Mesenchymal stem cell (in vitro differentiated cells and primary cell): ENCODE results near the gene LIMS2.
A peak's percentile ranks its signal among the peaks of the same experiment; 100 is the strongest.

ENCODE experiments used
- DNase-seq: peaks from one replicate; pipeline ENCODE4 v3.0.0-alpha.2; 2013
- H2AFZ ChIP-seq: one replicate; pipeline ENCODE4 v1.6.1; 2013; ENCODE audit warnings: low read depth, mild to moderate bottlenecking, control low read depth, inconsistent platforms, low read length, moderate library complexity
- H2AK5ac ChIP-seq: 2 replicates; pipeline ENCODE4 v1.6.1; 2013; ENCODE audit warnings: low read length, moderate library complexity, mild to moderate bottlenecking, inconsistent platforms; ENCODE audit not compliant: severe bottlenecking
- H2BK120ac ChIP-seq: one replicate; pipeline ENCODE4 v1.6.1; 2013; ENCODE audit warnings: low read depth, mild to moderate bottlenecking, inconsistent platforms, low read length, moderate library complexity
- H2BK12ac ChIP-seq, 2 experiments: one replicate each; pipeline ENCODE4 v1.6.1; 2013; ENCODE audit warnings: inconsistent platforms in 2 of 2, low read length in 2 of 2, mild to moderate bottlenecking in 2 of 2, moderate library complexity in 2 of 2, control low read depth in 1 of 2
- H2BK15ac ChIP-seq: one replicate; pipeline ENCODE4 v1.6.1; 2013; ENCODE audit warnings: mild to moderate bottlenecking, low read depth, inconsistent platforms; ENCODE audit not compliant: poor library complexity, severe bottlenecking
- H2BK5ac ChIP-seq: 2 replicates; pipeline ENCODE4 v1.6.1; 2013; ENCODE audit warnings: low read depth, mild to moderate bottlenecking, low read length, control low read depth, inconsistent platforms; ENCODE audit not compliant: poor library complexity, severe bottlenecking
- H3K14ac ChIP-seq, 2 experiments: one replicate each; pipeline ENCODE4 v1.6.1; 2013; ENCODE audit warnings: inconsistent platforms in 2 of 2, low read length in 2 of 2, control low read depth in 1 of 2, mild to moderate bottlenecking in 1 of 2, moderate library complexity in 1 of 2
- H3K18ac ChIP-seq, 2 experiments: one replicate each; pipeline ENCODE4 v1.6.1; 2013; ENCODE audit warnings: inconsistent platforms in 2 of 2, low read length in 2 of 2, control low read depth in 1 of 2, low read depth in 1 of 2, mild to moderate bottlenecking in 1 of 2
- H3K23ac ChIP-seq, 2 experiments: one replicate each; pipeline ENCODE4 v1.6.1; 2013; ENCODE audit warnings: inconsistent platforms in 2 of 2, low read length in 2 of 2, mild to moderate bottlenecking in 2 of 2, moderate library complexity in 2 of 2, control low read depth in 1 of 2
- H3K27ac ChIP-seq: 2 replicates; pipeline ENCODE4 v1.5.1; 2013; ENCODE audit warnings: mild to moderate bottlenecking, moderate library complexity, low read length, control low read depth, inconsistent platforms; ENCODE audit not compliant: poor library complexity, severe bottlenecking
- H3K27me3 ChIP-seq, 2 experiments: 2 replicates each; pipeline versions ENCODE4 v1.6.1 to v1.7.0; 2013; ENCODE audit warnings: low read length in 2 of 2, mild to moderate bottlenecking in 2 of 2, moderate library complexity in 2 of 2, control low read depth in 1 of 2, inconsistent platforms in 1 of 2; ENCODE audit not compliant: control insufficient read depth in 1 of 2, insufficient read depth in 1 of 2
- H3K36me3 ChIP-seq, 2 experiments: 2 replicates each; pipeline versions ENCODE4 v1.6.1 to v1.7.0; 2013; ENCODE audit warnings: low read length in 2 of 2, control low read depth in 1 of 2, inconsistent platforms in 1 of 2, low read depth in 1 of 2, mild to moderate bottlenecking in 1 of 2; ENCODE audit not compliant: insufficient read depth in 2 of 2, control insufficient read depth in 1 of 2
- H3K4ac ChIP-seq, 2 experiments: one replicate each; pipeline ENCODE4 v1.6.1; 2013; ENCODE audit warnings: inconsistent platforms in 2 of 2, low read length in 2 of 2, mild to moderate bottlenecking in 2 of 2, moderate library complexity in 2 of 2, control low read depth in 1 of 2, low read depth in 1 of 2
- H3K4me1 ChIP-seq: 2 replicates; pipeline ENCODE4 v1.6.1; 2013; ENCODE audit warnings: low read depth, low read length, control low read depth; ENCODE audit not compliant: control insufficient read depth, insufficient read depth
- H3K4me2 ChIP-seq: 2 replicates; pipeline ENCODE4 v1.6.1; 2013; ENCODE audit warnings: low read length, mild to moderate bottlenecking, inconsistent platforms; ENCODE audit not compliant: poor library complexity, severe bottlenecking
- H3K4me3 ChIP-seq, 2 experiments: 2 replicates each; pipeline versions ENCODE4 v1.5.1 to v1.7.0; 2013; ENCODE audit warnings: low read length in 2 of 2, mild to moderate bottlenecking in 2 of 2, control low read depth in 1 of 2, low read depth in 1 of 2; ENCODE audit not compliant: insufficient read depth in 1 of 2
- H3K79me1 ChIP-seq: replicated peaks from 2 replicates; pipeline ENCODE4 v1.6.1; 2013; ENCODE audit warnings: mild to moderate bottlenecking, control low read depth, low read length, inconsistent platforms; ENCODE audit not compliant: poor library complexity, severe bottlenecking
- H3K9ac ChIP-seq: 2 replicates; pipeline ENCODE4 v1.7.0; 2013; ENCODE audit warnings: mild to moderate bottlenecking, low read length, moderate library complexity
- H3K9me3 ChIP-seq: 2 replicates; pipeline ENCODE4 v1.7.0; 2013; ENCODE audit warnings: mild to moderate bottlenecking, low read length; ENCODE audit not compliant: control insufficient read depth
- H4K8ac ChIP-seq: one replicate; pipeline ENCODE4 v1.6.1; 2013; ENCODE audit warnings: inconsistent platforms, mild to moderate bottlenecking, low read length, moderate library complexity
- H4K91ac ChIP-seq: one replicate; pipeline ENCODE4 v1.6.1; 2013; ENCODE audit warnings: mild to moderate bottlenecking, low read length, inconsistent platforms
- WGBS: methylation state at CpG from one replicate; pipeline ENCODE4 v1.1.7; 2013; ENCODE audit warnings: mixed read lengths; 5-methylcytosine and 5-hydroxymethylcytosine counted together

The LIMS2 gene

DNA sequence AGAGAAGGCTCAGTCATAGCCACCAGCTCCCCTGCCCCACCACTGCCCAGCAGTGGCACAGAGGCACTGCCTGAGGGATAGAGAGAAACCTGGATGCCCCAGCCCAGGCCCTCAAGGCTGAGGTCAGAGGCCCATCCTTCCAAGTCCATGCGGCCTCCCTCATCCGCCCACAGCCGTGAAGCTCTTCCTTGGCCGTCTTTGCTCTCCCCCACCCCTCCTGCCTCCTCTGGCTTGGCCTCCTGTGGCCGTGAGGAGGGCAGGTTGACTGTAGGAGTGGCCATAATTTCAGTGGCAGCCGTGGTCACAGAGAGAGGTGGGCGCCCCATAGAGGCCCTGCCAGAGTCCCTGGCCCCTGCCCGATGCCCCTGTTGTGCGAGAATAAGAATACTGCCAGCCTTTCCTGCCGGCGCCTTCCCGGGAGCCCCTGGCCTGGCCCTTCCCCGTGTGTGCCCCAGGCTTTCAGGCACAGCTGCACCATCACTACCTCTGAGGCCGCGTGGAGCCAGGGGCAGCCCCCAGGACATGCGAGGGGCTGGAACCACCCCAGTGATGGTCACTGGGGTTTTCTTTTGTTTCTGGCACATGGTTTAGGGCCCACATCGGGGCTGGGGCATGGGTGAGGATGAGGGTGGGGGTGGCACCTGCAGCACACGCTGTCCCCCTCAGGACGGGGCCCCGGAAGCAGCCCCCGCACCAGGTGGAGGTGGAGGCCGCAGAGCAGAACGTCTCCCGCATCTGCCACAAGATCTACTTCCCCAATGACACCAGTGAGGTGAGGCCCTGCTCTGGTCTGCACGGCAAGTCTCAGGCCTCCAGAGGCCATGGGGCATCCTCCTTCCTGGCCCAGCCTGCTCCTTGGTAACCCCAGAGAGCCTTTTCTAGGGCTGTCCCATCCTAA lies 42.5 kb downstream of the LIMS2 start:
- Histone ChIP-seq H2BK120ac (no peak overlapping the region), H2AK5ac (no peak overlapping the region), H4K91ac (peak overlapping the region; percentile 52), H2BK12ac (peak overlapping the region in 1 of 2 experiments; percentile 43), H3K4me2 (no peak overlapping the region), H2BK5ac (no peak overlapping the region), H4K8ac (peak overlapping the region; percentile 45), H3K9ac (no peak overlapping the region), H3K27me3 (no peaks in the 10 kb centered on the region), H3K79me1 (no peaks in the 10 kb centered on the region), H3K9me3 (no peaks in the 10 kb centered on the region), H3K23ac (no peak overlapping the region), H3K4me1 (peaks cover 20% of the 10 kb centered on the region), H3K27ac (no peak overlapping the region), H3K4ac (no peak overlapping the region), H3K14ac (no peak overlapping the region), H3K36me3 (no peaks in the 10 kb centered on the region), H3K4me3 (no peak overlapping the region), H3K18ac (no peak overlapping the region), H2BK15ac (peak overlapping the region; percentile 13), H2AFZ (no peak overlapping the region)
- whole genome bisulfite sequencing = 91% methylated on average over 25 of the region's 25 CpGs
- no peak for DNase-seq

DNA sequence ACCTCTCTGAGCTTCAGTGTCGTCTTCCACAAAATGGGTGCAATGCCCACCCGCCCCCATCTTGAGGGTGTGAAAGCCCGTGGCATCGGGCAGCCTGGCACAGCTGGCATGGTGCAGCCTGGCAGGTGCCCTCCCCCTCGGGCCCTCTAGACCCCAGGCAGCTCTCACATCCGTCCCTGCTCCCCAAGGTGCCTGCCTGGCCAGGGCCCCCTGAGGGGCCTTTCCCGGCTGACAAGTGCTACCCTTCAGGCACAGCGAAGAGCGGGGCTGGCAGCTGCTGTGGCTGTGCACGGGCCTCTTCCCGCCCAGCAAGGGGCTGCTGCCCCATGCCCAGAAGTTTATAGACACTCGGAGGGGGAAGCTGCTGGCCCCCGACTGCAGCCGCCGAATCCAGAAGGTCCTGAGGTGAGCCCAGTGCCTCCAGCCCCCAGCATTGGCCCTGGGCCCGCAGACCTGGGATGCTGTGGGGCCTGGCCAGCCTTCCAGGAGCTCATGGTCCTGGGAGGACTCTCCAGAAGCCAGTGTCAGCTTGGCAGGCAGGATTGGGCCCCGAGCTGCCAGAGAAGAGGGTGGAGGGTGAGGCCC lies 43.2 kb downstream of the LIMS2 start:
- H2BK120ac ChIP-seq = no peak overlapping the region
- no peak overlapping the region for H3K4me2 ChIP-seq
- H4K91ac ChIP-seq = no peak overlapping the region
- H2BK5ac ChIP-seq = no peak overlapping the region
- no peak overlapping the region for H3K23ac ChIP-seq
- peaks cover 1 to 4% of the 10 kb centered on the region in 2 experiments for H3K27me3 ChIP-seq
- DNase-seq = no peak
- no peak overlapping the region for H3K9ac ChIP-seq
- peak overlapping the region; percentile 2 for H2BK15ac ChIP-seq
- H3K27ac ChIP-seq = no peak overlapping the region
- no peak overlapping the region for H3K4ac ChIP-seq
- no peaks in the 10 kb centered on the region for H3K9me3 ChIP-seq
- no peak overlapping the region for H3K14ac ChIP-seq
- peaks cover 13% of the 10 kb centered on the region for H3K4me1 ChIP-seq
- no peak overlapping the region for H3K4me3 ChIP-seq
- no peak overlapping the region for H4K8ac ChIP-seq
- 94% methylated on average over 17 of the region's 17 CpGs for WGBS
- no peaks in the 10 kb centered on the region for H3K79me1 ChIP-seq
- H2AFZ ChIP-seq = no peak overlapping the region
- no peak overlapping the region for H3K18ac ChIP-seq
- no peak overlapping the region for H2AK5ac ChIP-seq
- no peak overlapping the region for H2BK12ac ChIP-seq
- H3K36me3 ChIP-seq = no peaks in the 10 kb centered on the region

DNA sequence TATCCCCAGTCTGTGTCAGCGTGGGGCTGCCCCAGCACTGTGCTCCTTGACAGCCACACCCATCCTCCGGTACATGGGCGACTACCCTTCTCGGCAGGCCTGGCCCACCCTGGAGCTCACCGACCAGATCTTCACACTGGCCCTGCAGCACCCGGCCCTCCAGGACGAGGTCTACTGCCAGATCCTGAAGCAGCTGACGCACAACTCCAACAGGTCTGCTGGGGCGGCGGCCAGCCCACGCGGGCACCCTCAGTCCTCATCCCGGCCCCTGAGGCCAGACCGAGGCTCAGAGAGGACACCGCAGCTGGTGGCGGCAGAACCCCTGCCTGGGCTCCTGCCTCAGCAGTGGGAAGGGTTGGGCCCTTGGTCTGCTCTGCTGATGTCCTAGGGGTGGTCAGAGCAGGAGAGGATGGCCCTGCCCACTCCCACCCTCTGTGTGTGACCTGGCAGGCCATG lies 43.8 kb downstream of the LIMS2 start:
- H3K27me3 ChIP-seq = peaks cover 4 to 8% of the 10 kb centered on the region in 2 experiments
- no peak overlapping the region for H2BK12ac ChIP-seq
- no peak overlapping the region for H2BK120ac ChIP-seq
- no peak overlapping the region for H3K27ac ChIP-seq
- H3K79me1 ChIP-seq = no peaks in the 10 kb centered on the region
- H3K4me1 ChIP-seq = peaks cover 8% of the 10 kb centered on the region
- H3K23ac ChIP-seq = no peak overlapping the region
- no peak overlapping the region for H2BK5ac ChIP-seq
- 93% methylated on average over 16 of the region's 16 CpGs for WGBS
- DNase-seq = no peak
- H3K4me3 ChIP-seq = no peak overlapping the region
- no peak overlapping the region for H2AK5ac ChIP-seq
- H3K4ac ChIP-seq = no peak overlapping the region
- no peak overlapping the region for H3K18ac ChIP-seq
- H4K8ac ChIP-seq = no peak overlapping the region
- H3K9me3 ChIP-seq = no peaks in the 10 kb centered on the region
- H2AFZ ChIP-seq = no peak overlapping the region
- H3K36me3 ChIP-seq = no peaks in the 10 kb centered on the region
- no peak overlapping the region for H3K4me2 ChIP-seq
- no peak overlapping the region for H4K91ac ChIP-seq
- no peak overlapping the region for H2BK15ac ChIP-seq
- H3K9ac ChIP-seq = no peak overlapping the region
- H3K14ac ChIP-seq = peak overlapping the region in 1 of 2 experiments; percentile 9

DNA sequence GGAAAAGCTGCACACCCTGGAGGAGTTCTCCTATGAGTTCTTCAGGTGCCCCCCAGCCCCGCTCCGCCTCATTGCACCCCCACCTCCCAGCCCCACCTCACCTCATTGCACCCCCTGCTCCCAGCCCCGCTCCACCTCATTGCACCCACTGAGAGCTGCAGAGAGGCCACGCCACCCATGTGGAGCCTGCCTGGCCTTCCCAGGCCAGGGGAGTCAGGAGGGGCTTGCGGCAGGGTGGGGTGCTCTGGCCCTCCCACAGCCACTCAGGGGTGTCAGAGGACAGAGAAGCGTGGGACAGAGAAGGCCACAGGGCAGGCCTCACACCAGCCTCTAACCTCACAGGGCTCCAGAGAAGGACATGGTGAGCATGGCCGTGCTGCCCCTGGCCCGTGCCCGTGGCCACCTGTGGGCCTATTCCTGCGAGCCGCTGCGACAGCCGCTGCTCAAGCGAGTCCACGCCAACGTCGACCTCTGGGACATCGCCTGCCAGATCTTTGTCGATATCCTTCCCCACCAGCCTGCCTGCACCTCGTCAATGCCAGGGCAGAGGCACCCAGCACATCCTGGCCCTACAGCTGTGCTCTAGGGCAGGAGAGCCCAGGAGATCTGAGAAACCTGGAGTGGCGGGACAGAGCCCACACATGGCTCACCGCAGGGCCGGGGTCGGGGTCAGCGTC lies 44.3 kb downstream of the LIMS2 start:
- peaks cover 6% of the 10 kb centered on the region for H3K4me1 ChIP-seq
- H3K27ac ChIP-seq = no peak overlapping the region
- no peak overlapping the region for H3K4me3 ChIP-seq
- H3K79me1 ChIP-seq = no peaks in the 10 kb centered on the region
- no peak overlapping the region for H2AK5ac ChIP-seq
- no peak overlapping the region for H3K9ac ChIP-seq
- no peaks in the 10 kb centered on the region for H3K36me3 ChIP-seq
- no peak overlapping the region for H2BK15ac ChIP-seq
- H3K27me3 ChIP-seq = peaks cover 4 to 11% of the 10 kb centered on the region in 2 experiments
- no peak overlapping the region for H2AFZ ChIP-seq
- WGBS = 93% methylated on average over 25 of the region's 25 CpGs
- no peak overlapping the region for H4K91ac ChIP-seq
- no peak overlapping the region for H3K23ac ChIP-seq
- no peak overlapping the region for H2BK5ac ChIP-seq
- no peak overlapping the region for H3K4me2 ChIP-seq
- H2BK12ac ChIP-seq = no peak overlapping the region
- no peak overlapping the region for H4K8ac ChIP-seq
- H2BK120ac ChIP-seq = no peak overlapping the region
- no peak overlapping the region for H3K14ac ChIP-seq
- no peak overlapping the region for H3K4ac ChIP-seq
- no peak overlapping the region for H3K18ac ChIP-seq
- no peaks in the 10 kb centered on the region for H3K9me3 ChIP-seq
- DNase-seq = no peak
